HG02798 (cell line): ENCODE results near the gene CFAP92.
"Not testable (repeated sequence)": the region's sequence is repeated elsewhere in the genome, so short reads cannot be mapped to it uniquely, and the experiment has no call there.

ENCODE experiments used
- ATAC-seq: cut with Tn5 transposase; IDR thresholded peaks from one replicate; pipeline ENCODE4 v1.9.1; 2021; ENCODE audit warnings: mild to moderate bottlenecking; ENCODE audit not compliant: unreplicated experiment, poor library complexity

CFAP92 gene

GRCh38 chr3:128945041-128945877, 48.6 kb downstream of the CFAP92 start:
- no peak for ATAC-seq

- ATAC-seq: no peak
These were observed 51.5 kb downstream of the CFAP92 start for GRCh38 chr3:128942161-128942952.

GRCh38 chr3:128940252-128940651, 53.6 kb downstream of the CFAP92 start:
- ATAC-seq: no peak

GRCh38 chr3:128936341-128936740, 57.5 kb downstream of the CFAP92 start:
- ATAC-seq: no peak

- no peak for ATAC-seq
These were observed 58.0 kb downstream of the CFAP92 start for GRCh38 chr3:128935922-128936321.

- ATAC-seq: no peak
These were observed 60.0 kb downstream of the CFAP92 start for GRCh38 chr3:128933922-128934253.

- ATAC-seq: no peak
These were observed 60.5 kb downstream of the CFAP92 start for GRCh38 chr3:128933213-128933921.

- no peak for ATAC-seq
These were observed 61.2 kb downstream of the CFAP92 start for GRCh38 chr3:128932516-128933212.

GRCh38 chr3:128931046-128931445, 62.8 kb downstream of the CFAP92 start:
- no peak for ATAC-seq

GRCh38 chr3:128929364-128929763, 64.5 kb downstream of the CFAP92 start:
- ATAC-seq: no peak

- not testable (repeated sequence) for ATAC-seq
These were observed 69.9 kb downstream of the CFAP92 start for GRCh38 chr3:128923986-128924385.

- ATAC-seq: no peak
These were observed 70.3 kb downstream of the CFAP92 start for GRCh38 chr3:128923576-128923975.

- no peak for ATAC-seq
These were observed 70.9 kb downstream of the CFAP92 start for GRCh38 chr3:128922804-128923459.

- no peak for ATAC-seq
These were observed 73.9 kb downstream of the CFAP92 start for GRCh38 chr3:128919988-128920387.

- ATAC-seq: no peak
These were observed 76.6 kb downstream of the CFAP92 start for GRCh38 chr3:128917291-128917690.

GRCh38 chr3:128914966-128915645, 78.8 kb downstream of the CFAP92 start:
- ATAC-seq: no peak

- no peak for ATAC-seq
These were observed 82.0 kb downstream of the CFAP92 start for GRCh38 chr3:128911911-128912310.

GRCh38 chr3:128910006-128910405, 83.9 kb downstream of the CFAP92 start:
- no peak for ATAC-seq

GRCh38 chr3:128908951-128909350, 84.9 kb downstream of the CFAP92 start:
- ATAC-seq: no peak
